K562 (cell line): Measurements from ENCODE around the gene GSTM2. TPM values are rescaled to one million over a fixed set of nuclear protein-coding genes. Genes with fewer than 3 reads are reported as not detected.

Experiments used
- ARHGAP35 ChIP-seq: fragments of 450-650 bp; IDR thresholded peaks from 2 replicates; pipeline ENCODE4 v1.6.1; 2018; ENCODE audit not compliant: partially characterized antibody
- CXXC5 ChIP-seq: fragments of 250-450 bp; sonication (Bioruptor Pico); IDR thresholded peaks from 2 replicates; pipeline ENCODE4 v1.8.0; 2022; ENCODE audit warnings: inconsistent platforms, mild to moderate bottlenecking, moderate library complexity
- ESRRB ChIP-seq: fragments of 250-450 bp; sonication (Bioruptor Pico); IDR thresholded peaks from 2 replicates; pipeline ENCODE4 v1.5.0; 2020; ENCODE audit warnings: mild to moderate bottlenecking, moderate library complexity, borderline replicate concordance
- MIER1 ChIP-seq: fragments of 450-650 bp; IDR thresholded peaks from 2 replicates; pipeline ENCODE4 v1.6.1; 2016; ENCODE audit warnings: antibody characterized with exemption, mild to moderate bottlenecking, low read depth
- RUNX1 ChIP-seq: sonication (generic); IDR thresholded peaks from 2 replicates; pipeline ENCODE4 v1.6.1; 2016; ENCODE audit warnings: antibody characterized with exemption, low read depth
- SMAD4 ChIP-seq: fragments of 250-450 bp; sonication (Bioruptor Pico); conservative IDR thresholded peaks from 2 replicates; pipeline ENCODE4 v1.8.0; 2021; ENCODE audit warnings: inconsistent platforms, mild to moderate bottlenecking, moderate library complexity
- TEAD4 ChIP-seq, 2 experiments: sonication (generic) in 1 of 2; formaldehyde crosslinking in 1 of 2; IDR thresholded peaks; 2 replicates each; pipeline versions ENCODE4 v1.6.1 to v1.8.0; 2012 to 2022; ENCODE audit warnings: borderline replicate concordance in 1 of 2, inconsistent platforms in 1 of 2, low read length in 1 of 2, mild to moderate bottlenecking in 1 of 2, missing genetic modification reagents in 1 of 2
- THRAP3 ChIP-seq: fragments of 450-650 bp; IDR thresholded peaks from 2 replicates; pipeline ENCODE4 v1.6.1; 2016; ENCODE audit warnings: mild to moderate bottlenecking, inconsistent platforms, borderline replicate concordance
- ZBED1 ChIP-seq: IDR thresholded peaks from 2 replicates; pipeline ENCODE4 v1.6.1; 2014
- ZNF644 ChIP-seq: fragments of 200-800 bp; sonication (Bioruptor generic); IDR thresholded peaks from 2 replicates; pipeline ENCODE4 v1.6.1; 2016; ENCODE audit warnings: low read depth, missing genetic modification characterization, missing compliant biosample characterization
- polyA plus RNA-seq, 8 experiments: library from polyadenylated mRNA; depleted of rRNA in 4 of 8; stranded (reverse) in 5 of 8; unstranded in 3 of 8; fragments of >200 nt; fragmentation: Nextera tagmentation in 2 of 8; fragmentation: Illumina TruSeq in 1 of 8; extraction: Ambion mirVana in 2 of 8; extraction: Trizol in 1 of 8; gene quantifications; 2 replicates each; pipeline versions ENCODE4 v1.2.1 to v1.2.3, GENCODE V29; 2011 to 2014; ENCODE audit warnings: inconsistent platforms in 1 of 8, missing spikeins in 1 of 8
- total RNA-seq, 7 experiments: library from RNA; depleted of rRNA in 6 of 7; stranded (reverse); fragments of >200 nt in 6 of 7; fragmentation: Illumina TruSeq in 2 of 7; extraction: Trizol in 2 of 7; gene quantifications; 2 replicates each; pipeline versions ENCODE4 v1.2.1 to v1.2.3, GENCODE V29; 2011 to 2021; ENCODE audit warnings: low replicate concordance in 1 of 7
- TF ChIP-seq, protein P1 (sequence below): sonication (generic); formaldehyde crosslinking; IDR thresholded peaks from 2 replicates; pipeline ENCODE4 v1.8.1; 2023; ENCODE audit warnings: missing genetic modification reagents, mild to moderate bottlenecking, borderline replicate concordance
- TF ChIP-seq, protein P2 (sequence below): fragments of 250-450 bp; sonication (Bioruptor Pico); IDR thresholded peaks from 2 replicates; pipeline ENCODE4 v1.8.0; 2021; ENCODE audit warnings: moderate library complexity, mild to moderate bottlenecking, inconsistent platforms
- TF ChIP-seq, protein P3 (sequence below), 2 experiments: fragments of 450-650 bp; IDR thresholded peaks; 2 replicates each; pipeline ENCODE4 v1.6.1; 2018; ENCODE audit warnings: mild to moderate bottlenecking in 2 of 2, low read depth in 1 of 2; ENCODE audit not compliant: partially characterized antibody in 2 of 2
- TF ChIP-seq, protein P4 (sequence below): sonication (generic); formaldehyde crosslinking; IDR thresholded peaks from 2 replicates; pipeline ENCODE4 v1.8.1; 2023; ENCODE audit warnings: mild to moderate bottlenecking, missing genetic modification reagents

Gene GSTM2
- total and polyA plus RNA-seq, 9 of the 15 experiments (the other 6 are each of a cell fraction or from before 2014, with no cell fraction given) = 1.6 to 15.1 (median 6.8) TPM

DNA sequence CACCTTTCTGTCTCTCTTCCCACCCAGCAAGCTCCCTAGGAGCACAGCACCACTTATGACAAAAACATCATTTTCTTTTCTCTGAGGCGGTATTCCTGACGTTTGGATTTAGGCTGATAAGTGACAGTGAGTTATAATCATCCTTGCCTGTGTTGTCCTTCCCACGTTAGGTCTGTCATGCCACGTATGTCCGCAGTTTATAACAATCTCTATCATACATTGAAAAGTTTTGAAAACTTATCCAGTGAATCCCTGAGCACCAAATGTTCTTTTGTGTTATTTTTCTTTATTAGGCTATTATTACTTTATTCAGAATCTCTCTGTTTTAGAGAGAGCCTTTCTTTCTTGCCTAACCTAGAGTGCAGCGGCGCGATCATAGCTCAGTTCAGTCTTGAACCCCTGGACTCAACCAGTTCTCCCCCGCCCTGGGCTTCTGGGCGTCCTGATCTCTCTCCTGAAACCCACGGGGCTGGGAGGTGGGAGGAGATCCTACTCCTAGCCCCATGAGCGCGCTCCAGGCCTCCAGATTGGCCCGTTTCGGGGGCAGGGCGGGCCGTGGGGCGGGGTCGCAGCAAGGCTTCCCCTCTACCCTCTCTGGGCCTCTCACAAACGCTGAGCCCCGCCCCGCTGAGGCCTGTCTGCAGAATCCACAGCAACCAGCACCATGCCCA, at the start of gene GSTM2 (continued):
- TF ChIP-seq, protein P1, sequence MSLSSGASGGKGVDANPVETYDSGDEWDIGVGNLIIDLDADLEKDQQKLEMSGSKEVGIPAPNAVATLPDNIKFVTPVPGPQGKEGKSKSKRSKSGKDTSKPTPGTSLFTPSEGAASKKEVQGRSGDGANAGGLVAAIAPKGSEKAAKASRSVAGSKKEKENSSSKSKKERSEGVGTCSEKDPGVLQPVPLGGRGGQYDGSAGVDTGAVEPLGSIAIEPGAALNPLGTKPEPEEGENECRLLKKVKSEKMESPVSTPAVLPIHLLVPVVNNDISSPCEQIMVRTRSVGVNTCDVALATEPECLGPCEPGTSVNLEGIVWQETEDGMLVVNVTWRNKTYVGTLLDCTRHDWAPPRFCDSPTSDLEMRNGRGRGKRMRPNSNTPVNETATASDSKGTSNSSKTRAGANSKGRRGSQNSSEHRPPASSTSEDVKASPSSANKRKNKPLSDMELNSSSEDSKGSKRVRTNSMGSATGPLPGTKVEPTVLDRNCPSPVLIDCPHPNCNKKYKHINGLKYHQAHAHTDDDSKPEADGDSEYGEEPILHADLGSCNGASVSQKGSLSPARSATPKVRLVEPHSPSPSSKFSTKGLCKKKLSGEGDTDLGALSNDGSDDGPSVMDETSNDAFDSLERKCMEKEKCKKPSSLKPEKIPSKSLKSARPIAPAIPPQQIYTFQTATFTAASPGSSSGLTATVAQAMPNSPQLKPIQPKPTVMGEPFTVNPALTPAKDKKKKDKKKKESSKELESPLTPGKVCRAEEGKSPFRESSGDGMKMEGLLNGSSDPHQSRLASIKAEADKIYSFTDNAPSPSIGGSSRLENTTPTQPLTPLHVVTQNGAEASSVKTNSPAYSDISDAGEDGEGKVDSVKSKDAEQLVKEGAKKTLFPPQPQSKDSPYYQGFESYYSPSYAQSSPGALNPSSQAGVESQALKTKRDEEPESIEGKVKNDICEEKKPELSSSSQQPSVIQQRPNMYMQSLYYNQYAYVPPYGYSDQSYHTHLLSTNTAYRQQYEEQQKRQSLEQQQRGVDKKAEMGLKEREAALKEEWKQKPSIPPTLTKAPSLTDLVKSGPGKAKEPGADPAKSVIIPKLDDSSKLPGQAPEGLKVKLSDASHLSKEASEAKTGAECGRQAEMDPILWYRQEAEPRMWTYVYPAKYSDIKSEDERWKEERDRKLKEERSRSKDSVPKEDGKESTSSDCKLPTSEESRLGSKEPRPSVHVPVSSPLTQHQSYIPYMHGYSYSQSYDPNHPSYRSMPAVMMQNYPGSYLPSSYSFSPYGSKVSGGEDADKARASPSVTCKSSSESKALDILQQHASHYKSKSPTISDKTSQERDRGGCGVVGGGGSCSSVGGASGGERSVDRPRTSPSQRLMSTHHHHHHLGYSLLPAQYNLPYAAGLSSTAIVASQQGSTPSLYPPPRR (CRISPR knock-in tag) = no peak
- no peak for TF ChIP-seq RUNX1
- TF ChIP-seq, protein P2, sequence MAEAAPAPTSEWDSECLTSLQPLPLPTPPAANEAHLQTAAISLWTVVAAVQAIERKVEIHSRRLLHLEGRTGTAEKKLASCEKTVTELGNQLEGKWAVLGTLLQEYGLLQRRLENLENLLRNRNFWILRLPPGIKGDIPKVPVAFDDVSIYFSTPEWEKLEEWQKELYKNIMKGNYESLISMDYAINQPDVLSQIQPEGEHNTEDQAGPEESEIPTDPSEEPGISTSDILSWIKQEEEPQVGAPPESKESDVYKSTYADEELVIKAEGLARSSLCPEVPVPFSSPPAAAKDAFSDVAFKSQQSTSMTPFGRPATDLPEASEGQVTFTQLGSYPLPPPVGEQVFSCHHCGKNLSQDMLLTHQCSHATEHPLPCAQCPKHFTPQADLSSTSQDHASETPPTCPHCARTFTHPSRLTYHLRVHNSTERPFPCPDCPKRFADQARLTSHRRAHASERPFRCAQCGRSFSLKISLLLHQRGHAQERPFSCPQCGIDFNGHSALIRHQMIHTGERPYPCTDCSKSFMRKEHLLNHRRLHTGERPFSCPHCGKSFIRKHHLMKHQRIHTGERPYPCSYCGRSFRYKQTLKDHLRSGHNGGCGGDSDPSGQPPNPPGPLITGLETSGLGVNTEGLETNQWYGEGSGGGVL = no peak
- TF ChIP-seq TEAD4 (IDR thresholded peaks at IDR 0.05; ENCODE audit: low read length) = no peak
- no peak for TF ChIP-seq TEAD4 (CRISPR knock-in tag; IDR thresholded peaks at IDR 0.05; ENCODE audit: borderline replicate concordance)
- TF ChIP-seq ESRRB (CRISPR knock-in tag) = no peak
- TF ChIP-seq ARHGAP35 = no peak
- TF ChIP-seq MIER1 = no peak
- no peak for TF ChIP-seq ZBED1
- no peak for TF ChIP-seq SMAD4 (CRISPR knock-in tag)
- no peak for TF ChIP-seq ZNF644 (tag)
- peak; percentile 45; the same call in 1 of the 2 replicates for TF ChIP-seq CXXC5 (CRISPR knock-in tag)
- TF ChIP-seq THRAP3 = no peak
- TF ChIP-seq, protein P3, sequence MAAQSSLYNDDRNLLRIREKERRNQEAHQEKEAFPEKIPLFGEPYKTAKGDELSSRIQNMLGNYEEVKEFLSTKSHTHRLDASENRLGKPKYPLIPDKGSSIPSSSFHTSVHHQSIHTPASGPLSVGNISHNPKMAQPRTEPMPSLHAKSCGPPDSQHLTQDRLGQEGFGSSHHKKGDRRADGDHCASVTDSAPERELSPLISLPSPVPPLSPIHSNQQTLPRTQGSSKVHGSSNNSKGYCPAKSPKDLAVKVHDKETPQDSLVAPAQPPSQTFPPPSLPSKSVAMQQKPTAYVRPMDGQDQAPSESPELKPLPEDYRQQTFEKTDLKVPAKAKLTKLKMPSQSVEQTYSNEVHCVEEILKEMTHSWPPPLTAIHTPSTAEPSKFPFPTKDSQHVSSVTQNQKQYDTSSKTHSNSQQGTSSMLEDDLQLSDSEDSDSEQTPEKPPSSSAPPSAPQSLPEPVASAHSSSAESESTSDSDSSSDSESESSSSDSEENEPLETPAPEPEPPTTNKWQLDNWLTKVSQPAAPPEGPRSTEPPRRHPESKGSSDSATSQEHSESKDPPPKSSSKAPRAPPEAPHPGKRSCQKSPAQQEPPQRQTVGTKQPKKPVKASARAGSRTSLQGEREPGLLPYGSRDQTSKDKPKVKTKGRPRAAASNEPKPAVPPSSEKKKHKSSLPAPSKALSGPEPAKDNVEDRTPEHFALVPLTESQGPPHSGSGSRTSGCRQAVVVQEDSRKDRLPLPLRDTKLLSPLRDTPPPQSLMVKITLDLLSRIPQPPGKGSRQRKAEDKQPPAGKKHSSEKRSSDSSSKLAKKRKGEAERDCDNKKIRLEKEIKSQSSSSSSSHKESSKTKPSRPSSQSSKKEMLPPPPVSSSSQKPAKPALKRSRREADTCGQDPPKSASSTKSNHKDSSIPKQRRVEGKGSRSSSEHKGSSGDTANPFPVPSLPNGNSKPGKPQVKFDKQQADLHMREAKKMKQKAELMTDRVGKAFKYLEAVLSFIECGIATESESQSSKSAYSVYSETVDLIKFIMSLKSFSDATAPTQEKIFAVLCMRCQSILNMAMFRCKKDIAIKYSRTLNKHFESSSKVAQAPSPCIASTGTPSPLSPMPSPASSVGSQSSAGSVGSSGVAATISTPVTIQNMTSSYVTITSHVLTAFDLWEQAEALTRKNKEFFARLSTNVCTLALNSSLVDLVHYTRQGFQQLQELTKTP (IDR thresholded peaks at IDR 0.05; ENCODE audit: low read depth in 1 of 2, partially characterized antibody in 2 of 2) = no peak
- TF ChIP-seq, protein P4, sequence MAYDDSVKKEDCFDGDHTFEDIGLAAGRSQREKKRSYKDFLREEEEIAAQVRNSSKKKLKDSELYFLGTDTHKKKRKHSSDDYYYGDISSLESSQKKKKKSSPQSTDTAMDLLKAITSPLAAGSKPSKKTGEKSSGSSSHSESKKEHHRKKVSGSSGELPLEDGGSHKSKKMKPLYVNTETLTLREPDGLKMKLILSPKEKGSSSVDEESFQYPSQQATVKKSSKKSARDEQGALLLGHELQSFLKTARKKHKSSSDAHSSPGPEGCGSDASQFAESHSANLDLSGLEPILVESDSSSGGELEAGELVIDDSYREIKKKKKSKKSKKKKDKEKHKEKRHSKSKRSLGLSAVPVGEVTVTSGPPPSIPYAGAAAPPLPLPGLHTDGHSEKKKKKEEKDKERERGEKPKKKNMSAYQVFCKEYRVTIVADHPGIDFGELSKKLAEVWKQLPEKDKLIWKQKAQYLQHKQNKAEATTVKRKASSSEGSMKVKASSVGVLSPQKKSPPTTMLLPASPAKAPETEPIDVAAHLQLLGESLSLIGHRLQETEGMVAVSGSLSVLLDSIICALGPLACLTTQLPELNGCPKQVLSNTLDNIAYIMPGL (CRISPR knock-in tag) = no peak
